Measurements from ENCODE around the gene H2BK1.

H2BK1 gene

DNA sequence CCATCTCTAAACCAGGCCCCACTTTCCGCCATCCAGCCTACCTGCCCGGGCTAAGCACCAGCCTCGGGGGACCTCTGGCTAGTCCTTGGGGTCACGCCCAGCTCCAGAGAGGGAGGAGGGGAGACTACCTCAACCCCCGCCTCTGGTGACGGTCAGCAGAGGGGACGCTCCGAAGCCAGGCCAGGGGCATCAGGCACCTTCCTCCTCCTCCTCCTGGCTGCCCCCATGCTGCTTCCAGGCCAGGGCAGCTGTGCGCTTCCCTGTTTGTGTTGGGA is 42.2 kb upstream of the H2BK1 start:
- DNase-seq (ENCODE audit: extremely low read depth, low read depth) = no peak
- TF ChIP-seq, protein P1, sequence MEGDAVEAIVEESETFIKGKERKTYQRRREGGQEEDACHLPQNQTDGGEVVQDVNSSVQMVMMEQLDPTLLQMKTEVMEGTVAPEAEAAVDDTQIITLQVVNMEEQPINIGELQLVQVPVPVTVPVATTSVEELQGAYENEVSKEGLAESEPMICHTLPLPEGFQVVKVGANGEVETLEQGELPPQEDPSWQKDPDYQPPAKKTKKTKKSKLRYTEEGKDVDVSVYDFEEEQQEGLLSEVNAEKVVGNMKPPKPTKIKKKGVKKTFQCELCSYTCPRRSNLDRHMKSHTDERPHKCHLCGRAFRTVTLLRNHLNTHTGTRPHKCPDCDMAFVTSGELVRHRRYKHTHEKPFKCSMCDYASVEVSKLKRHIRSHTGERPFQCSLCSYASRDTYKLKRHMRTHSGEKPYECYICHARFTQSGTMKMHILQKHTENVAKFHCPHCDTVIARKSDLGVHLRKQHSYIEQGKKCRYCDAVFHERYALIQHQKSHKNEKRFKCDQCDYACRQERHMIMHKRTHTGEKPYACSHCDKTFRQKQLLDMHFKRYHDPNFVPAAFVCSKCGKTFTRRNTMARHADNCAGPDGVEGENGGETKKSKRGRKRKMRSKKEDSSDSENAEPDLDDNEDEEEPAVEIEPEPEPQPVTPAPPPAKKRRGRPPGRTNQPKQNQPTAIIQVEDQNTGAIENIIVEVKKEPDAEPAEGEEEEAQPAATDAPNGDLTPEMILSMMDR (IDR thresholded peaks at IDR 0.05; ENCODE audit: low read depth, low read length) = no peak

DNA sequence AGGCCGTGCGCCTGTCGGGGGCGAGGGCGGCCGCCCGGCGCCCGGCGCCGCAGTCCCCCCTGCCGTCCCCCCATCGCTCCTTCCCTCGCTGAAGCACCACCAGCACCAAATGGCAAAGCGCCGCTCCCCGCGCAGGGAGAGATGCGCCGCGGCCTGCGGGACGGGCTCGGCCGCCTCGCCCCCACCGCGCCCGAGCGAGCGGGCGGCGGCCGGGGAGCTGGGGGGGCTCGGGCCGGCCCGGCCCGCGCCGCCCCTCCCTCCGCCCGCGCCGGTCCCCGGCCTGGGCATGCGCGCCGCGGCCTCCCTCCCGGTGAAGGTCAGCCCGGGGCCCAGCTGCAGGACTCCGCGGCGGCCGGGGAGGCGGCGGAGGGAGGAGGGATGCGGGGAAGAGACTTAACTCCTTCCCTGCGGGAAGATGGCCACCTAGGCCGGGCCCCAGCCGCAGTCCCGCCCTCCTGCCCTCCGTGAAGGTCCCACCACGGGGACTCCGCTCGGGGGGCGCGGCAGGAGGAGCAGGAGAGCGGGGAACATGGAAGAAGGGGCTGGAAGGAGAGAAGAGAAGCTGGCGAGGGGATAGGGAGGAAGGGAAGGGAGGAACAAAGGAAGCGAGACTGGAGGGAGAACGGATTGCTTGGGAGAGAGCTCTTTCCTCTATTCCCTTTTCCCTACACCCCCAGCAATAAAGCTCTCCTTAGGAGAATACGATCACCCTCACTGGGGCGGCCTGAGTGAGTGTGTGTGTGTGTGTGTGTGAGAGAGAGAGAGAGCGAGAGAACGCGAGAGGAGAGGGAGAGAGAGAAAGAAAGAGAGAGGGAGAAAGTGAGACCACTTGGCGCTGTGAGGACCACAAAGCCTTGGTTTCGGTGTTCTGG is 41.6 kb upstream of the H2BK1 start:
- TF ChIP-seq, protein P1 (IDR thresholded peaks at IDR 0.05; ENCODE audit: low read depth, low read length) = no peak
- DNase-seq (ENCODE audit: extremely low read depth, low read depth) = peak; percentile 49

DNA sequence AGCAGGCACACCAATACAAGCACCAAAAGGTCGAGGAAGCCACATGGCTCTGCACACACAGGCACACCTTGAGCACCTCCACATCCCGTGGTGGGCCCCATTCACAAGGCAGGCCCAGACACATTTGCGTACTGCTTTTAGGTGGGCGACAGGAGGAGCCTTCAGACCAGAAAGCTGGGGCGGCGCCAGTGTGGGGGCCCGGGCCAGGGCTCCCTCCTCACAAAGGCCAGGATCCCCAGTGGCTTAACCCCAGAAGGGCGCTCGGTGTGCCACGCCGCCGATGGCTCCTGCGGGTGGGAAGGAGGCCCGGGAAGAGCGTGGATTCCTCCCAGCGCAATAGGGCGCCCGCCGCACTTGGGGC is 41.0 kb upstream of the H2BK1 start:
- no peak for DNase-seq (ENCODE audit: extremely low read depth, low read depth)
- TF ChIP-seq, protein P1 (IDR thresholded peaks at IDR 0.05; ENCODE audit: low read depth, low read length) = no peak

DNA sequence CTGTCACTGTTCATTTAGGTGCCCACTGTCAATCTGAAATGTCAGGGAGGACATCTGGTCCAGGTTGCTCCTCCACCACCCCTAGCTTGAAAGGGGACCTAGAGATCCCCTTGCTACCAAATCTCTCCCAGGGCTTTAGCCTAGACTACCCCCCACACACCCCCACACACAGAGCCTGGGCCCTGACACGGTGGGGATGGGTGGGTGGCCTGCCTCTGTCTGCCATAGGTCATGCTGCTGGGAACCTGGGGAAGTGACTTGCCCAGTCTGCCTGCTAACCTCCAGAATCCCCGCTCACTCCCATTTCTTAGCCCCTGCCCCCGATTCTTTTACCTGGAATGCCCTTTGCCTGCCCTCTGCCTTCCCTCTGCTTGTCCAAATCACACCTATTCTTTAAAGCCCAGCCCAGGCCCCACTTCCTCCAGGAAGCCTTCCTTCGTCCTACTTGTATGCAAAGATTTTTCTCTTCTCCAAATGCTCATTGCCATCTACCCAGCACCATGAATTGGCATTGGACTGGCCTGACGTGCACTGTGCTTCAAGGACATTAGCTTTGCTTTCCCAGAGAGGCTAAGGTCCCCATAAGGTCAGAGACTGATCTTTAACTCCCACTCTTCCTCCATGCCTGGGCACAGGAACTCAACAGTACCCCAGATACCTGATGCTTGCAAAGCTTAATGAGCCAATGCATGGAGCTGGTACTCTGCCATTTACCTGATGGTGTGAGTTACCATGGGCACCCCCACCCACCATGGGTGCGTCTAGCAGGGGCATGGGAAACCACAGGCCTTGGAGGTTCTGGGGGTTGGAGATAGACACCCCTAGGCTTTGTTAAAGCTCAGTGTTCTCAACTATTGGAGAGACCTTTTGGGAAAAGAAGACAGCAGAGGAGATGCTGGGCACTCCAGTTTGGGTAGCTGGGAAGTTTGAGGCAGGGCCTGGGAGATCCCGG is 40.2 kb upstream of the H2BK1 start:
- TF ChIP-seq, protein P1 (IDR thresholded peaks at IDR 0.05; ENCODE audit: low read depth, low read length) = no peak
- no peak for DNase-seq (ENCODE audit: extremely low read depth, low read depth)

DNA sequence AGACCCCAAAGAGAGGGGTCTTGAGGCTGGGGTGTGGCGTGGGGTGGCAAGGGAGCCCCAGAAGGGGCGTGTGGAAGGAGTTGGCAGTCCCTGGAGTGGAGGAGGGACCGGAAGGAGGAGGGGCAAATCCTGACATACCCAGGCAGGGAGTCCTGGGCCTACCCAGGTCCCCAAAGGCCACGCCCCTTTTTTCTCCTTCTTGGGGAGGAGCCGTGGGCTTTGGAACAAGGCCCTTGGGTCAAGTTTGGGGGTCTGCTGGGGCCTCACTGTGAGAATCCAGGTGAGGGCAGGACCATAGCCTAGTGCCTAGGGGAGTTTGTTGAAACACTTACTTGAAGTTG is 39.4 kb upstream of the H2BK1 start:
- TF ChIP-seq, protein P1 (IDR thresholded peaks at IDR 0.05; ENCODE audit: low read depth, low read length) = no peak
- DNase-seq (ENCODE audit: extremely low read depth, low read depth) = no peak

DNA sequence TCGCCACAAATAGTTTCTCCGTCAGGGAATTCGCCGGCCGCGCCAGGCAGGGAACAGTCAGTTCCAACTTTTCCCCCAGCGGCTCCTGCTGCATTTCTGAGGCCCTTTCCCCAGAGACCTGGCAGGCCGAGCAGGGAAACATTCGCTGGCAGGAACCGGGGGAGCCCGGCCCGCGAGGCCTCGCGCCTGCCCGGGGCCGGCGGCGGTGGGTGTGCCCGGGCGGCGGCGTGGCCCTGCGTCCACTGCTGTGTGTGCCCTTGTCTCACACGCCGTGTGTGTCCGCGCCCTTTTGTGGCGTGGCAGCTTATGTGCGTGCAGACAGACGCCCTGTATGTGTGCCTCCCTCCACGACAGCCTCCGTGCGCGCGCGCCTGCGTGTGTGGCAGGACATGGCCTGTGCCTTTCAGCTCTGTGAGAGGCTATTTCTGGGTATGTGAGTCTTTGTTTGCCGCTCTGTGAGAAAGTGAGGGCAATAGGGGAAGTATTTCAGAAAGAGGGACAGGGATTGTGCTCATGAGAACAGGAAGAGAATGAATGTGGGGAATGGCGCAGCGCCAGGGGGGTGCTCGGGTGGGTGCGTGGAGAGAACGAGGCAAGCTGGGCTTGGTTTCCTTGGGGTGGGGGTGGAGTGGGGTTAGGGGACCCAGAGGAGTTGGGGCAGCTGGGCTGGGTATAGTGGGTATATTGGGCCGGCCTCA is 38.9 kb upstream of the H2BK1 start:
- no peak for DNase-seq (ENCODE audit: extremely low read depth, low read depth)
- TF ChIP-seq, protein P1 (IDR thresholded peaks at IDR 0.05; ENCODE audit: low read depth, low read length) = no peak
